Osteocyte (in vitro differentiated cells): ENCODE results near the gene PLXNA4. TPM values are rescaled to one million over a fixed set of nuclear protein-coding genes. Genes with fewer than 3 reads are reported as not detected.

Source experiments
- DNase-seq: peaks from one replicate; pipeline ENCODE4 v3.0.0; 2021; ENCODE audit warnings: mixed read lengths; ENCODE audit not compliant: unreplicated experiment; ENCODE audit errors: extremely low spot score
- H3K27ac Mint-ChIP-seq: one replicate; pipeline ENCODE4 v1.8.0; 2021; ENCODE audit warnings: mild to moderate bottlenecking, mixed read lengths; ENCODE audit not compliant: unreplicated experiment
- H3K27me3 Mint-ChIP-seq: one replicate; pipeline ENCODE4 v1.8.0; 2021; ENCODE audit warnings: mixed read lengths; ENCODE audit not compliant: unreplicated experiment
- H3K36me3 Mint-ChIP-seq: one replicate; pipeline ENCODE4 v1.8.0; 2021; ENCODE audit warnings: mixed read lengths; ENCODE audit not compliant: unreplicated experiment
- H3K4me1 Mint-ChIP-seq: one replicate; pipeline ENCODE4 v1.8.0; 2021; ENCODE audit warnings: mixed read lengths; ENCODE audit not compliant: unreplicated experiment
- H3K4me3 Mint-ChIP-seq: one replicate; pipeline ENCODE4 v1.8.0; 2021; ENCODE audit warnings: mild to moderate bottlenecking, moderate library complexity, mixed read lengths; ENCODE audit not compliant: unreplicated experiment
- H3K9me3 Mint-ChIP-seq: one replicate; pipeline ENCODE4 v1.8.0; 2021; ENCODE audit warnings: mixed read lengths; ENCODE audit not compliant: unreplicated experiment
- CTCF ChIP-seq: fragments of 200-600 bp; sonication (generic); IDR thresholded peaks from 2 replicates; pipeline ENCODE4 v1.5.0; 2021; ENCODE audit warnings: antibody characterized with exemption, mild to moderate bottlenecking, moderate library complexity
- total RNA-seq: library from RNA; stranded (reverse); gene quantifications from 2 replicates; pipeline ENCODE4 v1.2.1, GENCODE V29; 2021

PLXNA4 gene
- total RNA-seq, 1 donor from 2014 or later = 59.0 TPM

- H3K4me3 Mint-ChIP-seq = no peak overlapping the region
- H3K4me1 Mint-ChIP-seq = peaks cover 13% of the 10 kb centered on the region
- no peak for TF ChIP-seq CTCF
- no peaks in the 10 kb centered on the region for H3K36me3 Mint-ChIP-seq
- H3K27me3 Mint-ChIP-seq = no peaks in the 10 kb centered on the region
- H3K27ac Mint-ChIP-seq = no peak overlapping the region
- no peaks in the 10 kb centered on the region for H3K9me3 Mint-ChIP-seq
- no peak for DNase-seq
These were observed 464.2 kb downstream of the PLXNA4 start for GRCh38 chr7:132112106-132112505.

DNA sequence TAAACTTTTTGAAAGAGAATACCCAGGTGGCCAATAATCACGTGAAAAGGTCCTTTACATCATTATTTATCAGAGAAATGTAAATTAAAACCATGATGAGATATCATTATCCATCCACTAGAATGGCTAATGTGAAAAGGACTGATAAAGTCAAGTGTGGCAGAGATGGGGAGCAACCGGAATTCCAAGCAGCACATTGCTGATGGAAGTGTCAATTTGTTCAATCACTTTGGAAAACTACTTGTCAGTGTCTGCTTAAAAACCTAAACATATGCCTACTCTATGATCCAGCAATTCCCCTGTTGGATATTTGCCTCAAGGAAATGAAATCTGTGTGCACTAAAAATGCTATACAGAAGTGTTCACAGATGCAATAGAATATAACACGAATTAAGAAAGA, 465.6 kb downstream of the PLXNA4 start:
- Mint-ChIP-seq H3K27ac (no peak overlapping the region), H3K27me3 (no peaks in the 10 kb centered on the region), H3K4me3 (no peak overlapping the region), H3K36me3 (no peaks in the 10 kb centered on the region), H3K4me1 (peaks cover 8% of the 10 kb centered on the region), H3K9me3 (no peaks in the 10 kb centered on the region)
- no peak for TF ChIP-seq CTCF
- DNase-seq = no peak

- no peak overlapping the region for H3K4me3 Mint-ChIP-seq
- no peak for DNase-seq
- peaks cover 8% of the 10 kb centered on the region for H3K4me1 Mint-ChIP-seq
- H3K36me3 Mint-ChIP-seq = no peaks in the 10 kb centered on the region
- H3K27me3 Mint-ChIP-seq = no peaks in the 10 kb centered on the region
- TF ChIP-seq CTCF = no peak
- no peaks in the 10 kb centered on the region for H3K9me3 Mint-ChIP-seq
- H3K27ac Mint-ChIP-seq = no peak overlapping the region
These were observed 466.5 kb downstream of the PLXNA4 start for GRCh38 chr7:132109769-132110168.

DNA sequence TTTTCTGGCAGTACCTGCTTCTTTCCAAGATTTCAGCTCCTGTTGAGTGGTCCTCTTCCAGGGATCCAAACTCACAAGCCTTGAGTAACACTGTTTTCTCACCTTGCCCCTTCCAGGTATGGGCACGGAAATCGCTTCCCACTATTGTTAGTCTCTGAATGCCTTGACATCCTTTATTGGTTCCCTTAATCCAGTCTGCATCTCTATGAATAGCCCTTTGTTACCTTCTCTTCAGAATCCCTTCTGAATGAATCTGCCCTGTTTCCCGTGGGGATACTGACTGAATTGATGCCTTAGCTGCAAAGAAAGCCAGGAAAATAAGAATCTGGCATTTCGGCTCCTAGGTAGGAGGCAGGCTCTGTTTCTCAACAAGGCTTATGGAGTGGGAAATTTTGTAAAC, 467.7 kb downstream of the PLXNA4 start:
- Mint-ChIP-seq H3K4me1 (peaks cover 8% of the 10 kb centered on the region), H3K36me3 (no peaks in the 10 kb centered on the region), H3K4me3 (no peak overlapping the region), H3K9me3 (no peaks in the 10 kb centered on the region), H3K27ac (no peak overlapping the region), H3K27me3 (no peaks in the 10 kb centered on the region)
- no peak for TF ChIP-seq CTCF
- no peak for DNase-seq

DNA sequence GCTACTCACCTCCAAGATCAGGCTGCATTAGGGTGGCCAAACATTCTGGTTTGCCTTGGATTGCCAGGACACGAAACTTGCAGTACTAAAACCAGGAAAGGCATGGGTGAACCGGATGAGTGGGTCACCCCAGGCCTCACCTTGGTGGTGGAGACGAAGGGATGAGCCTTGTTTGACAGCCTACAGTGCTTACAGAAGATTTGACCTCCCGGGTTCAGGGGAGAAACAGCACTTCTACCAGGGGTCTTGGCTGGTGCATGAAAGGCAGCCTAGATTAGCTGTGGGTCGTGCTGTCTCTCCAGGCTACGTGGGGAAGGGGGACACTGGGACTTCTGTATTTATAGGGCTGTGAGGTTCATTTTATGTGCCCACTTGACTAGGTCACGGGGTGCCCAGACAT, 469.8 kb downstream of the PLXNA4 start:
- no peaks in the 10 kb centered on the region for H3K27me3 Mint-ChIP-seq
- H3K36me3 Mint-ChIP-seq = no peaks in the 10 kb centered on the region
- no peak overlapping the region for H3K4me3 Mint-ChIP-seq
- TF ChIP-seq CTCF = no peak
- H3K4me1 Mint-ChIP-seq = peaks cover 3% of the 10 kb centered on the region
- H3K9me3 Mint-ChIP-seq = no peaks in the 10 kb centered on the region
- no peak overlapping the region for H3K27ac Mint-ChIP-seq
- no peak for DNase-seq
